IMR-90 (cell line): ENCODE measurements around the gene IQCK. TPM values are rescaled to one million over a fixed set of nuclear protein-coding genes. Genes with fewer than 3 reads are reported as not detected.

ENCODE experiments used
- ATAC-seq: fragments of 200-7000 bp; cut with Tn5 transposase; 2 replicates; pipeline ENCODE4 v1.9.1; 2020; ENCODE audit warnings: low read depth, mild to moderate bottlenecking, moderate library complexity
- Bru-seq: library from RNA; stranded (reverse); fragments of 400-500 nt; gene quantifications from one replicate; lab custom pipeline; 2021; lab: Mats Ljungman, UMichigan
- BruChase-seq, 2 experiments: library from RNA; stranded (reverse); fragments of 400-500 nt; gene quantifications; one replicate each; lab custom pipeline; 2021; lab: Mats Ljungman, UMichigan
- BruUV-seq: library from RNA; stranded (reverse); fragments of 400-500 nt; replicated peaks from 2 replicates; lab custom pipeline; 2021; lab: Mats Ljungman, UMichigan
- CTCF ChIA-PET: fragments of 300-600 bp; formaldehyde crosslinking; extraction: SDS; loops from one replicate; lab custom pipeline; 2021; ENCODE audit warnings: antibody characterized with exemption; lab: Yijun Ruan, JAX
- POLR2A ChIA-PET: fragments of 300-600 bp; sonication (Branson Sonifier 250); formaldehyde crosslinking; loops from one replicate; lab custom pipeline; 2022; ENCODE audit warnings: antibody characterized with exemption; ENCODE audit not compliant: unreplicated experiment; lab: Charles Lee
- DNase-seq: peaks from one replicate; pipeline ENCODE4 v3.0.0; 2013
- H2AFZ ChIP-seq: replicated peaks from 2 replicates; pipeline ENCODE3; 2013; ENCODE audit warnings: low read length, mild to moderate bottlenecking; ENCODE audit not compliant: poor library complexity
- H2AK5ac ChIP-seq: 2 replicates; pipeline ENCODE4 v1.6.1; 2013; ENCODE audit warnings: low read depth, low read length, inconsistent platforms
- H2AK9ac ChIP-seq: replicated peaks from 2 replicates; pipeline ENCODE3; 2013; ENCODE audit warnings: mild to moderate bottlenecking, low read depth, low read length, moderate library complexity; ENCODE audit not compliant: poor library complexity
- H2BK120ac ChIP-seq: 2 replicates; pipeline ENCODE4 v1.6.1; 2013; ENCODE audit warnings: low read depth, low read length, inconsistent platforms
- H2BK15ac ChIP-seq: 3 replicates; pipeline ENCODE4 v1.6.1; 2013; ENCODE audit warnings: low read depth, low read length, inconsistent platforms
- H2BK20ac ChIP-seq: 2 replicates; pipeline ENCODE4 v1.6.1; 2013; ENCODE audit warnings: low read depth, mild to moderate bottlenecking, inconsistent platforms, low read length, moderate library complexity
- H2BK5ac ChIP-seq: 2 replicates; pipeline ENCODE4 v1.6.1; 2013; ENCODE audit warnings: mild to moderate bottlenecking, low read depth, low read length, inconsistent platforms; ENCODE audit not compliant: poor library complexity, severe bottlenecking
- H3K14ac ChIP-seq: replicated peaks from 2 replicates; pipeline ENCODE4 v1.6.1; 2013; ENCODE audit warnings: low read depth, low read length, inconsistent platforms
- H3K18ac ChIP-seq: 2 replicates; pipeline ENCODE4 v1.6.1; 2013; ENCODE audit warnings: low read depth, low read length, control low read depth
- H3K23ac ChIP-seq: 2 replicates; pipeline ENCODE4 v1.6.1; 2013; ENCODE audit warnings: low read depth, low read length, inconsistent platforms
- H3K27ac ChIP-seq: 2 replicates; pipeline ENCODE4 v1.5.1; 2013; ENCODE audit warnings: mild to moderate bottlenecking, control low read depth, low read length; ENCODE audit not compliant: insufficient read depth
- H3K27me3 ChIP-seq: 2 replicates; pipeline ENCODE4 v1.6.1; 2013; ENCODE audit warnings: low read length; ENCODE audit not compliant: control insufficient read depth, insufficient read depth
- H3K36me3 ChIP-seq: 2 replicates; pipeline ENCODE4 v1.6.1; 2013; ENCODE audit warnings: low read length, mixed read lengths; ENCODE audit not compliant: control insufficient read depth, insufficient read depth
- H3K4ac ChIP-seq: 2 replicates; pipeline ENCODE4 v1.6.1; 2013; ENCODE audit warnings: low read depth, low read length, inconsistent platforms
- H3K4me1 ChIP-seq: 2 replicates; pipeline ENCODE4 v1.6.1; 2013; ENCODE audit warnings: low read length, mixed read lengths; ENCODE audit not compliant: control insufficient read depth, insufficient read depth
- H3K4me2 ChIP-seq: 2 replicates; pipeline ENCODE4 v1.6.1; 2013; ENCODE audit warnings: low read depth, mild to moderate bottlenecking, control low read depth, low read length, moderate library complexity
- H3K4me3 ChIP-seq: 2 replicates; pipeline ENCODE4 v1.5.1; 2013; ENCODE audit warnings: low read depth, mild to moderate bottlenecking, control low read depth, low read length, moderate library complexity; ENCODE audit not compliant: insufficient read depth
- H3K56ac ChIP-seq: 2 replicates; pipeline ENCODE4 v1.6.1; 2013; ENCODE audit warnings: low read length, inconsistent platforms; ENCODE audit not compliant: insufficient read depth; ENCODE audit errors: extremely low read depth
- H3K79me1 ChIP-seq, 2 experiments: 2 replicates each; pipeline ENCODE4 v1.6.1; 2013; ENCODE audit warnings: low read length in 2 of 2, inconsistent platforms in 1 of 2, low read depth in 1 of 2
- H3K9ac ChIP-seq: 2 replicates; pipeline ENCODE4 v1.6.1; 2013; ENCODE audit warnings: low read depth, low read length, control low read depth
- H3K9me1 ChIP-seq: 2 replicates; pipeline ENCODE4 v1.6.1; 2013; ENCODE audit warnings: low read length, inconsistent platforms; ENCODE audit not compliant: insufficient read depth
- H3K9me3 ChIP-seq: 2 replicates; pipeline ENCODE4 v1.6.1; 2013; ENCODE audit warnings: low read length; ENCODE audit not compliant: control insufficient read depth, insufficient read depth
- H4K20me1 ChIP-seq: 2 replicates; pipeline ENCODE4 v1.6.1; 2013; ENCODE audit warnings: low read length, inconsistent platforms; ENCODE audit not compliant: insufficient read depth
- H4K5ac ChIP-seq: 2 replicates; pipeline ENCODE4 v1.6.1; 2013; ENCODE audit warnings: mild to moderate bottlenecking, low read depth, low read length, control low read depth
- H4K8ac ChIP-seq, 2 experiments: 2 replicates each; pipeline ENCODE4 v1.6.1; 2013; ENCODE audit warnings: low read depth in 2 of 2, low read length in 2 of 2, control low read depth in 1 of 2, inconsistent platforms in 1 of 2
- H4K91ac ChIP-seq: 2 replicates; pipeline ENCODE4 v1.6.1; 2013; ENCODE audit warnings: low read depth, low read length, inconsistent platforms; ENCODE audit not compliant: insufficient read depth
- CHD1 ChIP-seq: IDR thresholded peaks from 2 replicates; pipeline ENCODE4 v1.6.1; 2012; ENCODE audit warnings: low read depth, low read length, improper control_type of control experiment
- CTCF ChIP-seq: conservative IDR thresholded peaks from 2 replicates; pipeline ENCODE4 v1.5.1; 2012; ENCODE audit warnings: mild to moderate bottlenecking, low read depth, low read length, improper control_type of control experiment
- MAFK ChIP-seq: IDR thresholded peaks from 2 replicates; pipeline ENCODE4 v1.6.1; 2012; ENCODE audit warnings: low read depth, low read length, improper control_type of control experiment
- MXI1 ChIP-seq: IDR thresholded peaks from 2 replicates; pipeline ENCODE4 v1.6.1; 2012; ENCODE audit warnings: low read depth, mild to moderate bottlenecking, low read length, moderate library complexity, borderline replicate concordance
- NFE2L2 ChIP-seq: fragments of 150-350 bp; IDR thresholded peaks from 2 replicates; pipeline ENCODE4 v1.6.1; 2016; ENCODE audit warnings: low read depth, mild to moderate bottlenecking, low read length
- POLR2A ChIP-seq: IDR thresholded peaks from 2 replicates; pipeline ENCODE4 v1.6.1; 2012; ENCODE audit warnings: mild to moderate bottlenecking, low read depth, low read length
- RCOR1 ChIP-seq: IDR thresholded peaks from 2 replicates; pipeline ENCODE4 v1.6.1; 2012; ENCODE audit warnings: mild to moderate bottlenecking, low read length, improper control_type of control experiment; ENCODE audit not compliant: insufficient replicate concordance
- RFX5 ChIP-seq: IDR thresholded peaks from 2 replicates; pipeline ENCODE4 v1.8.0; 2012; ENCODE audit warnings: low read depth, mild to moderate bottlenecking, low read length, moderate library complexity
- SMC3 ChIP-seq: fragments of 150-350 bp; IDR thresholded peaks from 2 replicates; pipeline ENCODE4 v1.6.1; 2016; ENCODE audit warnings: low read depth, mild to moderate bottlenecking, antibody characterized with exemption, low read length, moderate library complexity
- USF2 ChIP-seq: fragments of 150-350 bp; IDR thresholded peaks from 2 replicates; pipeline ENCODE4 v1.6.1; 2017; ENCODE audit warnings: mild to moderate bottlenecking, antibody characterized with exemption, low read length, low read depth
- WGBS, 2 experiments: methylation state at CpG; one replicate each; pipeline versions ENCODE4 v1.1.5 to v1.1.7; 2013; ENCODE audit warnings: missing lambda C conversion rate in 2 of 2; ENCODE audit not compliant: insufficient read length in 1 of 2; ENCODE audit errors: extremely low coverage in 2 of 2; 5-methylcytosine and 5-hydroxymethylcytosine counted together
- dilution Hi-C: fragments of 300-500 bp; cut with HindIII; formaldehyde crosslinking; loops from one replicate; pipeline ENCODE4 v1.14.3; 2018; ENCODE audit warnings: low sequenced_read_pairs; ENCODE audit not compliant: unreplicated experiment
- in situ Hi-C: fragments of 300-500 bp; cut with MboI; formaldehyde crosslinking; loops from 3 replicates; pipeline ENCODE4 v1.14.3; 2019; ENCODE audit warnings: low sequenced_read_pairs, inconsistent platforms, mixed read lengths
- intact Hi-C: fragments of 100-400 bp; cut with micrococcal nuclease; formaldehyde crosslinking; loops from 2 replicates; pipeline ENCODE4 v1.10.0; 2022
- long read RNA-seq: library from polyadenylated mRNA; unstranded; transcript quantifications from one replicate; pipeline ENCODE4 v2.0.0, GENCODE V29; 2021; ENCODE audit not compliant: unreplicated experiment
- polyA plus RNA-seq, 3 experiments: library from polyadenylated mRNA; depleted of rRNA; stranded (reverse); fragments of >200 nt; gene quantifications; 2 replicates each; pipeline ENCODE4 v1.2.3, GENCODE V29; 2012; ENCODE audit warnings: low replicate concordance in 1 of 3
- total RNA-seq: library from RNA; depleted of rRNA; stranded (reverse); fragments of >200 nt; gene quantifications from 2 replicates; pipeline ENCODE4 v1.2.3, GENCODE V29; 2012; rRNA removed

IQCK gene
- total RNA-seq = 4.2 and 5.4 TPM in 2 replicates
- polyA plus RNA-seq (2012; rRNA removed) = 4.1 and 4.2 TPM in 2 replicates
- 3.7 and 6.6 TPM in 2 replicates for polyA plus RNA-seq (2012; cell fraction: cytosol; rRNA removed)
- polyA plus RNA-seq (2012; cell fraction: nucleus; rRNA removed; ENCODE audit: low replicate concordance) = 6.1 and 9.2 TPM in 2 replicates
- percentile 50 among the genes with signal in this experiment for Bru-seq, nascent RNA
- BruChase-seq, experiment 1, labeled RNA remaining after a 6-hour chase = percentile 56 among the genes with signal in this experiment
- BruChase-seq, experiment 2, labeled RNA remaining after a 2-hour chase = percentile 48 among the genes with signal in this experiment
- long read RNA-seq, partial matches to known transcripts = 9 of 10 reads
- long read RNA-seq, other reads (novel, unspliced or antisense) = 1 of 10 reads

GRCh38 chr16:19717741-19718623, at the start of gene IQCK, which contains the start of gene KNOP1:
TSS of gene IQCK (plus strand) at chr16:19718271. CDS start at chr16:19718307, 36 bp downstream.
TSS of gene KNOP1 (minus strand) at chr16:19718227. CDS start at chr16:19715035, 3,192 bp downstream.
- Histone ChIP-seq H4K5ac (peak within 1 kb of the TSS; percentile 81), H2AFZ (peak within 1 kb of the TSS; percentile 97), H4K20me1 (no peaks in the 10 kb centered on the region; the same call in none of the 2 replicates), H3K9ac (peak within 1 kb of the TSS; percentile 84), H3K4ac (peak within 1 kb of the TSS; percentile 79), H3K9me3 (no peaks in the 10 kb centered on the region), H3K56ac (peak within 1 kb of the TSS; percentile 87), H2AK9ac (peak within 1 kb of the TSS; percentile 95), H3K4me1 (peaks cover 6% of the 10 kb centered on the region; the same call in 1 of the 2 replicates), H3K4me3 (peak within 1 kb of the TSS; percentile 97), H3K23ac (peak within 1 kb of the TSS; percentile 90), H3K36me3 (peaks cover 6% of the 10 kb centered on the region; the same call in 1 of the 2 replicates), H3K27me3 (no peaks in the 10 kb centered on the region), H2BK20ac (peak within 1 kb of the TSS; percentile 37; the same call in 1 of the 2 replicates), H2BK15ac (peak within 1 kb of the TSS; percentile 13; the same call in 1 of the 3 replicates), H3K9me1 (peaks cover 9% of the 10 kb centered on the region), H3K4me2 (peak within 1 kb of the TSS; percentile 99), H2BK120ac (peak within 1 kb of the TSS; percentile 67), H4K8ac (peak within 1 kb of the TSS; percentile 74 to 86), H3K79me1 (peaks cover 37 to 59% of the 10 kb centered on the region in 2 experiments), H4K91ac (peak within 1 kb of the TSS; percentile 84), H3K27ac (peak within 1 kb of the TSS; percentile 86), H3K18ac (peak within 1 kb of the TSS; percentile 26), H3K14ac (peak within 1 kb of the TSS; percentile 96), H2BK5ac (peak within 1 kb of the TSS; percentile 68), H2AK5ac (peak within 1 kb of the TSS; percentile 48)
- 0% methylated on average over 45 of the region's 88 CpGs; no CpG with 5 or more reads in 1 of the 2 experiments for WGBS, 2 experiments
- peak; percentile 87 for DNase-seq
- ATAC-seq = peak; percentile 92
- no TSS peak for BruUV-seq
- in situ Hi-C loops (loop anchor here (5.0 to 25.0 kb wide), 2 partner anchors 169 to 606 kb away; partner anchors contain the start of gene ITPRIPL2), intact Hi-C loops (loop anchor here (1.0 to 10.0 kb wide), 2 partner anchors 113 to 168 kb away; no protein-coding TSS in a partner anchor), dilution Hi-C loops (no loop called here)
- ChIA-PET CTCF (no interaction called here), POLR2A (no interaction called here)
- TF ChIP-seq MAFK = no peak
- TF ChIP-seq SMC3 = peak; percentile 9; the same call in 1 of the 2 replicates
- no peak for TF ChIP-seq RCOR1
- TF ChIP-seq MXI1 = peak; percentile 98
- TF ChIP-seq CTCF = 0 out of 2 replicates have a peak, but pooled peaks have one; percentile 16
- TF ChIP-seq USF2 = peak; percentile 43; the same call in 1 of the 2 replicates
- no peak for TF ChIP-seq CHD1
- TF ChIP-seq RFX5 = no peak
- no peak; the same call in 1 of the 2 replicates for TF ChIP-seq POLR2A
- TF ChIP-seq NFE2L2 = no peak
